HCT116 (cell line): ENCODE measurements around the gene CLEC19A.

Experiments
- CEBPB ChIP-seq: IDR thresholded peaks from 2 replicates; pipeline ENCODE4 v1.6.1; 2012; ENCODE audit warnings: low read depth
- CTCF ChIP-seq, 3 experiments: fragments of 200-600 bp in 1 of 3; sonication (generic) in 1 of 3; IDR thresholded peaks in 2 of 3; conservative IDR thresholded peaks in 1 of 3; 2 replicates each; pipeline ENCODE4 v1.5.1; 2012 to 2017; ENCODE audit warnings: low read depth in 2 of 3, low read length in 2 of 3, antibody characterized with exemption in 1 of 3, borderline replicate concordance in 1 of 3, control low read depth in 1 of 3, mild to moderate bottlenecking in 1 of 3, mixed read lengths in 1 of 3, mixed run types in 1 of 3, moderate library complexity in 1 of 3; ENCODE audit not compliant: insufficient read depth in 1 of 3
- FOSL1 ChIP-seq: IDR thresholded peaks from 2 replicates; pipeline ENCODE4 v1.6.1; 2012; ENCODE audit warnings: low read depth
- POLR2A ChIP-seq: IDR thresholded peaks from 2 replicates; pipeline ENCODE4 v1.7.0; 2011; ENCODE audit warnings: borderline replicate concordance; ENCODE audit not compliant: insufficient read depth, insufficient read length; ENCODE audit errors: extremely low read depth
- POLR2AphosphoS5 ChIP-seq: IDR thresholded peaks from 2 replicates; pipeline ENCODE4 v1.6.1; 2011; ENCODE audit warnings: mild to moderate bottlenecking, low read depth, low read length, moderate library complexity
- ZFX ChIP-seq: fragments of 450-650 bp; IDR thresholded peaks from 2 replicates; pipeline ENCODE4 v1.6.1; 2017
- ZNF274 ChIP-seq: fragments of 200-500 bp; sonication (Bioruptor generic); IDR thresholded peaks from 2 replicates; pipeline ENCODE4 v1.6.1; 2014; ENCODE audit warnings: mild to moderate bottlenecking, low read depth, low read length, inconsistent platforms

DNA sequence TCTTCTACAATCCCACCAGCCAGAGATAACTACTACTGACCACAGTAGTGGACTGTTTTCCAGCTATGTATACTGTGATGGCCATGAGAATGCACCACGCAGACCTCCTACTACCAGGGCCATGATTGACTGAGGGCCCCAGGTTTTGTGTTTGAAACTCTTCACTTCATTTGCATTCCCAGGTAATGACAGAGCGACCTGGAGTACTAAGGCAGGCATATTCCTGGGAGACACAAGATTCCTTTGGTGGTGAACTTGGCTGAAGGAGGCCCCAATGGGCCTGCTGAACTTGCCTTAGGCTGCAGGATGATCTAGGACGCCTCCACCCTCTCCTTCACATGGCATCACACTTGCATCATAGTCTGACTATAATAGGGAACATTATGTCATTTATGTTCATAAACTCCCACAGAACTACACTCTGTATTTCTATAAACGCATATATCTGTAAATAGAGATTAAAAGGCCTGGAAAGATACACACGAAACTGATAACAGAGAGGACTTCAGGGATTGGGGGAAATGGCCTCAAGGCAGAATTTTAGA is 30.4 kb downstream of the CLEC19A start:
- no peak for TF ChIP-seq ZFX
- no peak for TF ChIP-seq POLR2A
- TF ChIP-seq CTCF (IDR thresholded peaks at IDR 0.05 in 2 of 3, conservative IDR thresholded peaks at IDR 0.05 in 1 of 3; ENCODE audit: borderline replicate concordance in 1 of 3, insufficient read depth in 1 of 3, low read depth in 2 of 3, low read length in 2 of 3) = no peak
- TF ChIP-seq ZNF274 = no peak
- no peak for TF ChIP-seq FOSL1
- TF ChIP-seq CEBPB = no peak
- TF ChIP-seq POLR2AphosphoS5 = no peak
